ENCODE data around the gene FAM20A. TPM values are rescaled to one million over a fixed set of nuclear protein-coding genes. Genes with fewer than 3 reads are reported as not detected.

The FAM20A gene
- polyA plus RNA-seq, 1 donor from 2014 or later = not detected

- no peaks in the 10 kb centered on the region for H4K20me1 ChIP-seq (ENCODE audit: insufficient read depth)
- H3K27ac ChIP-seq (ENCODE audit: low read length) = no peak overlapping the region
- no peaks in the 10 kb centered on the region for H3K9me3 ChIP-seq (ENCODE audit: low read length)
- H2AFZ ChIP-seq (ENCODE audit: low read depth, low read length) = no peak overlapping the region
- H3K36me3 ChIP-seq (ENCODE audit: insufficient read depth, low read length) = no peaks in the 10 kb centered on the region
- no peak overlapping the region for H3K4me3 ChIP-seq (ENCODE audit: low read length)
- H3K27me3 ChIP-seq (ENCODE audit: insufficient read depth, low read depth, low read length) = no peaks in the 10 kb centered on the region
- no peaks in the 10 kb centered on the region for H3F3A ChIP-seq (ENCODE audit: insufficient read depth, low read length, poor library complexity, severe bottlenecking)
- no peak overlapping the region for H3K4me2 ChIP-seq (ENCODE audit: low read length)
- no peaks in the 10 kb centered on the region for H3K9me2 ChIP-seq (ENCODE audit: insufficient read depth, low read length)
- H3K79me2 ChIP-seq (replicated peaks; ENCODE audit: insufficient read depth, low read length) = no peaks in the 10 kb centered on the region
- TF ChIP-seq MXI1 (conservative IDR thresholded peaks at IDR 0.05; ENCODE audit: poor library complexity, severe bottlenecking) (no peak), SMC3 (conservative IDR thresholded peaks at IDR 0.05; ENCODE audit: poor library complexity) (no peak), REST (IDR thresholded peaks at IDR 0.05; ENCODE audit: borderline replicate concordance) (no peak), TAF1 (IDR thresholded peaks at IDR 0.05; ENCODE audit: low read depth) (no peak), CTCF (IDR thresholded peaks at IDR 0.05; ENCODE audit: poor library complexity, severe bottlenecking) (no peak), EP300 (conservative IDR thresholded peaks at IDR 0.05; ENCODE audit: poor library complexity, severe bottlenecking) (no peak), RAD21 (conservative IDR thresholded peaks at IDR 0.05) (no peak), POLR2AphosphoS5 (IDR thresholded peaks at IDR 0.05) (no peak), EZH2 (IDR thresholded peaks at IDR 0.05; ENCODE audit: borderline replicate concordance, insufficient read depth, low read length, poor library complexity, severe bottlenecking) (no peak)
- H3K9ac ChIP-seq (ENCODE audit: low read length) = no peak overlapping the region
Measured at GRCh38 chr17:68570526-68570925, 30.6 kb downstream of the FAM20A start.

GRCh38 chr17:68569346-68569745, 31.8 kb downstream of the FAM20A start:
- no peak overlapping the region for H3K27ac ChIP-seq (ENCODE audit: low read length)
- TF ChIP-seq SMC3 (conservative IDR thresholded peaks at IDR 0.05; ENCODE audit: poor library complexity) (no peak), REST (IDR thresholded peaks at IDR 0.05; ENCODE audit: borderline replicate concordance) (no peak), EP300 (conservative IDR thresholded peaks at IDR 0.05; ENCODE audit: poor library complexity, severe bottlenecking) (no peak), POLR2AphosphoS5 (IDR thresholded peaks at IDR 0.05) (no peak), TAF1 (IDR thresholded peaks at IDR 0.05; ENCODE audit: low read depth) (no peak), MXI1 (conservative IDR thresholded peaks at IDR 0.05; ENCODE audit: poor library complexity, severe bottlenecking) (no peak), CTCF (IDR thresholded peaks at IDR 0.05; ENCODE audit: poor library complexity, severe bottlenecking) (no peak), RAD21 (conservative IDR thresholded peaks at IDR 0.05) (no peak), EZH2 (IDR thresholded peaks at IDR 0.05; ENCODE audit: borderline replicate concordance, insufficient read depth, low read length, poor library complexity, severe bottlenecking) (no peak)
- H3K9me3 ChIP-seq (ENCODE audit: low read length) = no peaks in the 10 kb centered on the region
- H3K79me2 ChIP-seq (replicated peaks; ENCODE audit: insufficient read depth, low read length) = no peaks in the 10 kb centered on the region
- no peaks in the 10 kb centered on the region for H4K20me1 ChIP-seq (ENCODE audit: insufficient read depth)
- no peak overlapping the region for H3K4me3 ChIP-seq (ENCODE audit: low read length)
- H3K4me2 ChIP-seq (ENCODE audit: low read length) = no peak overlapping the region
- H3K9me2 ChIP-seq (ENCODE audit: insufficient read depth, low read length) = no peaks in the 10 kb centered on the region
- H2AFZ ChIP-seq (ENCODE audit: low read depth, low read length) = no peak overlapping the region
- no peaks in the 10 kb centered on the region for H3F3A ChIP-seq (ENCODE audit: insufficient read depth, low read length, poor library complexity, severe bottlenecking)
- no peak overlapping the region for H3K9ac ChIP-seq (ENCODE audit: low read length)
- no peaks in the 10 kb centered on the region for H3K36me3 ChIP-seq (ENCODE audit: insufficient read depth, low read length)
- no peaks in the 10 kb centered on the region for H3K27me3 ChIP-seq (ENCODE audit: insufficient read depth, low read depth, low read length)

Measured in neural cell (in vitro differentiated cells).